ENCODE data around the gene ARHGAP42.
"Not testable (repeated sequence)": the region's sequence is repeated elsewhere in the genome, so short reads cannot be mapped to it uniquely, and the experiment has no call there.

ARHGAP42 gene

GRCh38 chr11:100863080-100863581 lies 176.0 kb downstream of the ARHGAP42 start:
- in situ Hi-C loops (cut with HindIII; ENCODE audit: low sequenced_read_pairs) = no loop called here

- in situ Hi-C loops (cut with HindIII; ENCODE audit: low sequenced_read_pairs) = no loop called here
Measured at GRCh38 chr11:100865443-100866065, 178.5 kb downstream of the ARHGAP42 start.

- in situ Hi-C loops (cut with HindIII; ENCODE audit: low sequenced_read_pairs) = no loop called here
Measured at GRCh38 chr11:100866453-100866852, 179.4 kb downstream of the ARHGAP42 start.

GRCh38 chr11:100867606-100868005 lies 180.5 kb downstream of the ARHGAP42 start:
- in situ Hi-C loops (cut with HindIII; ENCODE audit: low sequenced_read_pairs) = no loop called here

GRCh38 chr11:100869328-100869727 lies 182.2 kb downstream of the ARHGAP42 start:
- in situ Hi-C loops (cut with HindIII; ENCODE audit: low sequenced_read_pairs) = no loop called here

GRCh38 chr11:100870138-100870537 lies 183.1 kb downstream of the ARHGAP42 start:
- in situ Hi-C loops (cut with HindIII; ENCODE audit: low sequenced_read_pairs) = no loop called here

- in situ Hi-C loops (cut with HindIII; ENCODE audit: low sequenced_read_pairs) = no loop called here
Measured at GRCh38 chr11:100872951-100873740, 186.1 kb downstream of the ARHGAP42 start.

GRCh38 chr11:100874203-100874602 lies 187.1 kb downstream of the ARHGAP42 start:
- in situ Hi-C loops (cut with HindIII; ENCODE audit: low sequenced_read_pairs) = no loop called here

- in situ Hi-C loops (cut with HindIII; ENCODE audit: low sequenced_read_pairs) = no loop called here
Measured at GRCh38 chr11:100875521-100875869, 188.4 kb downstream of the ARHGAP42 start.

- in situ Hi-C loops (cut with HindIII; ENCODE audit: low sequenced_read_pairs) = no loop called here
Measured at GRCh38 chr11:100876815-100877520, 189.9 kb downstream of the ARHGAP42 start.

- in situ Hi-C loops (cut with HindIII; ENCODE audit: low sequenced_read_pairs) = no loop called here
Measured at GRCh38 chr11:100878474-100878873, 191.4 kb downstream of the ARHGAP42 start.

- in situ Hi-C loops (cut with HindIII; ENCODE audit: low sequenced_read_pairs) = no loop called here
Measured at GRCh38 chr11:100882957-100883356, 195.9 kb downstream of the ARHGAP42 start.

GRCh38 chr11:100883830-100884229 lies 196.7 kb downstream of the ARHGAP42 start:
- in situ Hi-C loops (cut with HindIII; ENCODE audit: low sequenced_read_pairs) = no loop called here

- in situ Hi-C loops (cut with HindIII; ENCODE audit: low sequenced_read_pairs) = no loop called here
Measured at GRCh38 chr11:100887659-100888058, 200.6 kb downstream of the ARHGAP42 start.

GRCh38 chr11:100888836-100889235 lies 201.7 kb downstream of the ARHGAP42 start:
- in situ Hi-C loops (cut with HindIII; ENCODE audit: low sequenced_read_pairs) = no loop called here

GRCh38 chr11:100889758-100890157 lies 202.7 kb downstream of the ARHGAP42 start:
- in situ Hi-C loops (cut with HindIII; ENCODE audit: low sequenced_read_pairs) = no loop called here

GRCh38 chr11:100890789-100891188 lies 203.7 kb downstream of the ARHGAP42 start:
- in situ Hi-C loops (cut with HindIII; ENCODE audit: low sequenced_read_pairs) = no loop called here

GRCh38 chr11:100892886-100893285 lies 205.8 kb downstream of the ARHGAP42 start:
- in situ Hi-C loops (cut with HindIII; ENCODE audit: low sequenced_read_pairs) = no loop called here

GRCh38 chr11:100895449-100895848 lies 208.4 kb downstream of the ARHGAP42 start:
- in situ Hi-C loops (cut with HindIII; ENCODE audit: low sequenced_read_pairs) = no loop called here

GRCh38 chr11:100895976-100896375 lies 208.9 kb downstream of the ARHGAP42 start:
- in situ Hi-C loops (cut with HindIII; ENCODE audit: low sequenced_read_pairs) = not testable (repeated sequence)

GRCh38 chr11:100901471-100901870 lies 214.4 kb downstream of the ARHGAP42 start:
- in situ Hi-C loops (cut with HindIII; ENCODE audit: low sequenced_read_pairs) = not testable (repeated sequence)
